CD4-positive, alpha-beta memory T cell (primary cell): Measurements from ENCODE around the gene PAM. TPM values are rescaled to one million over a fixed set of nuclear protein-coding genes. Genes with fewer than 3 reads are reported as not detected.

Experiments
- CTCF ChIA-PET: fragments of 350-600 bp; sonication (Branson Sonifier 250); formaldehyde crosslinking; loops from one replicate; lab custom pipeline; 2021; ENCODE audit warnings: inconsistent platforms; ENCODE audit not compliant: partially characterized antibody; lab: Charles Lee
- POLR2A ChIA-PET: fragments of 350-600 bp; sonication (Branson Sonifier 250); formaldehyde crosslinking; loops from one replicate; lab custom pipeline; 2021; ENCODE audit not compliant: partially characterized antibody; lab: Charles Lee
- DNase-seq, 5 donors: peaks; one replicate each; pipeline versions ENCODE4 v3.0.0 to v3.0.0-alpha.2; 2020 to 2022; ENCODE audit warnings: mixed read lengths in 1 of 5
- H3K27ac ChIP-seq: one replicate; pipeline ENCODE4 v1.7.0; 2013; ENCODE audit warnings: low read depth, low read length
- H3K27me3 ChIP-seq: 2 replicates; pipeline ENCODE4 v1.7.0; 2013; ENCODE audit warnings: mild to moderate bottlenecking, low read length, moderate library complexity; ENCODE audit not compliant: insufficient read depth
- H3K36me3 ChIP-seq: 2 replicates; pipeline ENCODE4 v1.7.0; 2013; ENCODE audit warnings: mild to moderate bottlenecking, low read length, moderate library complexity; ENCODE audit not compliant: insufficient read depth
- H3K4me1 ChIP-seq: 2 replicates; pipeline ENCODE4 v1.7.0; 2013; ENCODE audit warnings: mild to moderate bottlenecking, low read length, moderate library complexity; ENCODE audit not compliant: insufficient read depth
- H3K4me3 ChIP-seq, 2 donors: one replicate each; pipeline ENCODE4 v1.7.0; 2013; ENCODE audit warnings: low read length in 2 of 2, mild to moderate bottlenecking in 1 of 2
- H3K9me3 ChIP-seq, 2 donors: one replicate each; pipeline ENCODE4 v1.7.0; 2013; ENCODE audit warnings: low read length in 2 of 2, control low read depth in 1 of 2; ENCODE audit not compliant: control insufficient read depth in 1 of 2
- H3K27ac Mint-ChIP-seq, 7 donors: one replicate each; pipeline ENCODE4 v1.8.0; 2020 to 2021; ENCODE audit warnings: mixed read lengths in 7 of 7, mild to moderate bottlenecking in 6 of 7, inconsistent platforms in 3 of 7, moderate library complexity in 3 of 7
- H3K27me3 Mint-ChIP-seq, 2 donors: one replicate each; pipeline ENCODE4 v1.8.0; 2020 to 2021; ENCODE audit warnings: mixed read lengths in 2 of 2
- H3K36me3 Mint-ChIP-seq, 2 donors: one replicate each; pipeline ENCODE4 v1.8.0; 2020 to 2021; ENCODE audit warnings: mixed read lengths in 2 of 2, inconsistent platforms in 1 of 2, mild to moderate bottlenecking in 1 of 2
- H3K4me1 Mint-ChIP-seq, 4 donors: one replicate each; pipeline ENCODE4 v1.8.0; 2020 to 2021; ENCODE audit warnings: mixed read lengths in 4 of 4, mild to moderate bottlenecking in 1 of 4
- H3K4me3 Mint-ChIP-seq, 8 donors: one replicate each; pipeline ENCODE4 v1.8.0; 2020 to 2021; ENCODE audit warnings: mixed read lengths in 8 of 8, mild to moderate bottlenecking in 7 of 8, moderate library complexity in 6 of 8, inconsistent platforms in 3 of 8
- H3K9me3 Mint-ChIP-seq, 8 donors: one replicate each; pipeline ENCODE4 v1.8.0; 2020 to 2021; ENCODE audit warnings: mixed read lengths in 8 of 8, mild to moderate bottlenecking in 5 of 8, inconsistent platforms in 3 of 8, moderate library complexity in 1 of 8
- intact Hi-C: fragments of 100-400 bp; cut with micrococcal nuclease; formaldehyde crosslinking; loops from one replicate; pipeline ENCODE4 v1.15.1; 2023
- polyA plus RNA-seq, 2 donors: library from polyadenylated mRNA; unstranded; fragments of 300-500 nt; fragmentation: Illumina TruSeq; gene quantifications; one replicate each; pipeline ENCODE4 v1.2.3, GENCODE V29; 2021
- total RNA-seq, 2 experiments: library from RNA; stranded (reverse); gene quantifications; one replicate each; pipeline ENCODE4 v1.2.3, GENCODE V29; 2021

Gene PAM
- total and polyA plus RNA-seq, 4 experiments from 2014 or later, result 25.8 to 31.0 (median 28.7) TPM

DNA sequence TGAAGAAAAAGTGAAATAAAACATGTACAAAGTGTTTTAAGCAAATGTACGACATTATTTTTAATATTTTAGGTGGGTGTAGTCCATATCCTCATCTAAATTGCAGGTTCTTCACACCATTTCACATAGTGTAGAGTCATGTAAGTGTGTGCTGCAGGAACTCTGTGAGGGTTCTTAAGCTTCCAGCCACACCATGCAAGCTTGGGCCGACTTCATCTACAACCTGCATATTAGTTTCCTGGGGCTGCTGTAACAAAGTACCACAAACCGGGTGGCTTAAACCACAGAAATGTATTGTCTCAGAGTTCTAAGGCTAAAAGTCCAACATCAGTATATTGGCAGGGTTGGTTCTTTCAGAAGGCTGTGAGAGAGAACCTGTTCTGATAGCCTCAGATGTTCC is 10.2 kb downstream of the PAM start:
- Mint-ChIP-seq H3K36me3 (no peaks in the 10 kb centered on the region), H3K9me3 (no peaks in the 10 kb centered on the region), H3K27me3 (no peaks in the 10 kb centered on the region), H3K27ac (peak overlapping the region in 4 of 7 donors; percentile 16 to 75 (median 46)), H3K4me1 (peaks cover 47 to 60% (median 57%) of the 10 kb centered on the region in 4 donors), H3K4me3 (peak overlapping the region in 2 of 8 donors; percentile 35 to 43)
- intact Hi-C loops, result loop anchor here (1.0 kb wide), 1 partner anchor 8 kb away; no protein-coding TSS in a partner anchor
- DNase-seq, result no peak
- no peaks in the 10 kb centered on the region for H3K9me3 ChIP-seq
- peak overlapping the region; percentile 2 for H3K27ac ChIP-seq
- POLR2A ChIA-PET, result no interaction called here
- peaks cover 54% of the 10 kb centered on the region for H3K4me1 ChIP-seq
- CTCF ChIA-PET, result interaction anchor here (1.6 to 4.0 kb wide), 2 partner anchors 9 to 16 kb away, joined by 5 to 30 read pairs; no protein-coding TSS in a partner anchor
- H3K4me3 ChIP-seq, result no peak overlapping the region
- no peaks in the 10 kb centered on the region for H3K36me3 ChIP-seq
- H3K27me3 ChIP-seq, result no peaks in the 10 kb centered on the region

GRCh38 chr5:102766295-102767090 is 11.4 kb downstream of the PAM start:
- Histone ChIP-seq H3K4me3 (no peak overlapping the region), H3K27me3 (no peaks in the 10 kb centered on the region), H3K4me1 (peaks cover 54% of the 10 kb centered on the region), H3K27ac (no peak overlapping the region), H3K36me3 (no peaks in the 10 kb centered on the region), H3K9me3 (no peaks in the 10 kb centered on the region)
- Mint-ChIP-seq H3K27me3 (no peaks in the 10 kb centered on the region), H3K27ac (no peak overlapping the region), H3K4me3 (no peak overlapping the region), H3K4me1 (peaks cover 41 to 61% (median 56%) of the 10 kb centered on the region in 4 donors), H3K36me3 (no peaks in the 10 kb centered on the region), H3K9me3 (no peaks in the 10 kb centered on the region)
- ChIA-PET POLR2A (no interaction called here), CTCF (interaction anchor here (0.6 to 4.0 kb wide), 2 partner anchors 15 to 27 kb away, joined by 3 to 30 read pairs; no protein-coding TSS in a partner anchor)
- intact Hi-C loops, result no loop called here
- DNase-seq, result no peak

GRCh38 chr5:102767862-102768261 is 12.8 kb downstream of the PAM start:
- Mint-ChIP-seq H3K4me3 (no peak overlapping the region), H3K9me3 (no peaks in the 10 kb centered on the region), H3K27ac (no peak overlapping the region), H3K27me3 (no peaks in the 10 kb centered on the region), H3K4me1 (peaks cover 41 to 60% (median 56%) of the 10 kb centered on the region in 4 donors), H3K36me3 (no peaks in the 10 kb centered on the region)
- ChIA-PET POLR2A (no interaction called here), CTCF (interaction anchor here (0.8 kb wide), 1 partner anchor 9 kb away, joined by 3 read pairs; no protein-coding TSS in a partner anchor)
- H3K36me3 ChIP-seq, result no peaks in the 10 kb centered on the region
- peaks cover 56% of the 10 kb centered on the region for H3K4me1 ChIP-seq
- DNase-seq, result no peak
- H3K9me3 ChIP-seq, result no peaks in the 10 kb centered on the region
- no peaks in the 10 kb centered on the region for H3K27me3 ChIP-seq
- intact Hi-C loops, result no loop called here
- no peak overlapping the region for H3K27ac ChIP-seq
- H3K4me3 ChIP-seq, result no peak overlapping the region

- no peaks in the 10 kb centered on the region for H3K9me3 ChIP-seq
- Mint-ChIP-seq H3K4me1 (peaks cover 18 to 40% (median 32%) of the 10 kb centered on the region in 4 donors), H3K27me3 (no peaks in the 10 kb centered on the region), H3K9me3 (peaks cover 0 to 5% (median 0%) of the 10 kb centered on the region in 8 donors), H3K36me3 (no peaks in the 10 kb centered on the region), H3K27ac (no peak overlapping the region), H3K4me3 (no peak overlapping the region)
- POLR2A ChIA-PET, result no interaction called here
- CTCF ChIA-PET, result no interaction called here
- DNase-seq, result no peak
- no peaks in the 10 kb centered on the region for H3K27me3 ChIP-seq
- H3K4me1 ChIP-seq, result peaks cover 27% of the 10 kb centered on the region
- no peak overlapping the region for H3K27ac ChIP-seq
- no peaks in the 10 kb centered on the region for H3K36me3 ChIP-seq
- intact Hi-C loops, result no loop called here
- H3K4me3 ChIP-seq, result no peak overlapping the region
Measured at GRCh38 chr5:102770803-102771202, 15.7 kb downstream of the PAM start.

DNA sequence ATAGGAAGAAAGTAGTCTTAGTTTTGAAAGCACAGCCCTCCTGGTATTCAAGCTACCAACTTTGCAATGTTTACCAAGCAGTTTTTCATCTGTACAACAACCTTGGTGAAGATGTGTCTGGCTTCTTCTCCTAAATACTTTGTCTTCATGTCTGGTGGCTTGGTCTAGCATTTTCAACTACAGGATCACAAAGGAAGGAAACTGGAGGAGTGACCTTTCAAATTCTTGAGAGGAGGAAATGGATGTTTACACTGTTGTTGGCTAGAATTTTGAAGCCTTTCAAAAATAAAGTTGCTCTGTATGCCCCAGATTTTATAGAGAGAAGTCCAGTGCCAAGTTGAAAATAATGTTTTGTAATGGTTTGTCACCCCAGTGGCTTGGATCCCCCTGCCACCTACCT is 16.3 kb downstream of the PAM start:
- H3K4me1 Mint-ChIP-seq, result peaks cover 22 to 42% (median 33%) of the 10 kb centered on the region in 4 donors
- no peaks in the 10 kb centered on the region for H3K27me3 Mint-ChIP-seq
- peaks cover 25% of the 10 kb centered on the region for H3K4me1 ChIP-seq
- CTCF ChIA-PET, result interaction anchor here (1.3 kb wide), 1 partner anchor 368 kb away, joined by 3 read pairs; no protein-coding TSS in a partner anchor
- no peaks in the 10 kb centered on the region for H3K9me3 ChIP-seq
- no peak overlapping the region for H3K27ac ChIP-seq
- H3K27ac Mint-ChIP-seq, result no peak overlapping the region
- no peaks in the 10 kb centered on the region for H3K36me3 Mint-ChIP-seq
- DNase-seq, result no peak
- no peaks in the 10 kb centered on the region for H3K27me3 ChIP-seq
- H3K4me3 ChIP-seq, result no peak overlapping the region
- H3K4me3 Mint-ChIP-seq, result peak overlapping the region in 3 of 8 donors; percentile 15 to 52 (median 17)
- intact Hi-C loops, result no loop called here
- no peaks in the 10 kb centered on the region for H3K36me3 ChIP-seq
- H3K9me3 Mint-ChIP-seq, result peaks cover 0 to 5% (median 0%) of the 10 kb centered on the region in 8 donors
- POLR2A ChIA-PET, result interaction anchor here (2.1 kb wide), 1 partner anchor 9 kb away, joined by 6 read pairs; no protein-coding TSS in a partner anchor

GRCh38 chr5:102772273-102772672 is 17.2 kb downstream of the PAM start:
- Mint-ChIP-seq H3K4me3 (no peak overlapping the region), H3K9me3 (peaks cover 0 to 5% (median 0%) of the 10 kb centered on the region in 8 donors), H3K36me3 (no peaks in the 10 kb centered on the region), H3K4me1 (peaks cover 24 to 43% (median 32%) of the 10 kb centered on the region in 4 donors), H3K27me3 (no peaks in the 10 kb centered on the region), H3K27ac (no peak overlapping the region)
- Histone ChIP-seq H3K36me3 (no peaks in the 10 kb centered on the region), H3K4me1 (peaks cover 23% of the 10 kb centered on the region), H3K27me3 (no peaks in the 10 kb centered on the region), H3K9me3 (no peaks in the 10 kb centered on the region), H3K27ac (no peak overlapping the region), H3K4me3 (no peak overlapping the region)
- ChIA-PET CTCF (interaction anchor here (1.1 to 1.3 kb wide), 2 partner anchors 11 to 367 kb away, joined by 3 read pairs; no protein-coding TSS in a partner anchor), POLR2A (interaction anchor here (2.1 kb wide), 1 partner anchor 9 kb away, joined by 6 read pairs; no protein-coding TSS in a partner anchor)
- DNase-seq, result no peak
- intact Hi-C loops, result no loop called here

GRCh38 chr5:102773133-102773532 is 18.0 kb downstream of the PAM start:
- H3K36me3 ChIP-seq, result no peaks in the 10 kb centered on the region
- no peak overlapping the region for H3K4me3 ChIP-seq
- ChIA-PET CTCF (interaction anchor here (1.1 kb wide), 1 partner anchor 12 kb away, joined by 3 read pairs; no protein-coding TSS in a partner anchor), POLR2A (interaction anchor here (2.1 kb wide), 1 partner anchor 10 kb away, joined by 6 read pairs; no protein-coding TSS in a partner anchor)
- Mint-ChIP-seq H3K9me3 (peaks cover 0 to 5% (median 0%) of the 10 kb centered on the region in 8 donors), H3K4me1 (peaks cover 22 to 37% (median 30%) of the 10 kb centered on the region in 4 donors), H3K36me3 (no peaks in the 10 kb centered on the region), H3K27me3 (no peaks in the 10 kb centered on the region), H3K4me3 (no peak overlapping the region), H3K27ac (no peak overlapping the region)
- no peaks in the 10 kb centered on the region for H3K27me3 ChIP-seq
- intact Hi-C loops, result loop anchor here (1.0 kb wide), 1 partner anchor 8 kb away; no protein-coding TSS in a partner anchor
- DNase-seq, result no peak
- H3K27ac ChIP-seq, result no peak overlapping the region
- H3K9me3 ChIP-seq, result no peaks in the 10 kb centered on the region
- peaks cover 21% of the 10 kb centered on the region for H3K4me1 ChIP-seq
